ENCODE measurements around the gene ENTREP1. TPM values are rescaled to one million over a fixed set of nuclear protein-coding genes. Genes with fewer than 3 reads are reported as not detected.

ENTREP1 gene
- total and polyA plus RNA-seq, 2 donors (not counting 1 experiment from before 2014, with no cell fraction given): not detected

DNA sequence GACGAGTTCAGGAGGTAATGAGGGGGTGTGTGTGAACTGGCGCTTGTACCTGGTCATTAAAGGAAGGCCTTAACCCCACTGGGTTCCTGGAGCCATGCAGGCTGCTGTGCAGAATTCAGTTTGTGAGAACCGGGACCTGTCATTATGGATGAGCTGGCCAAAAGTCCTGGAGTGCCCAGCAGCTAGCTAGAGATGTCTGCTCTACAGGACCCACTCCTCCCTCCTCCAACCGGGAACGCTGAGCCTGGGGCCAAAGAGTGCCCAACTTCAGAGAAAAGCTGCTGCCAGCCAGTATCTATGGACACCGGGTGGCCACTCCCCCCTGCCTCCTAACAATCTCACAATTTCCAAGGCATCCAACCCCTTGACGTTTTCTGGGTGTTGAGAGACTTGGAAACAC is 1.2 kb downstream of the ENTREP1 start:
- H3K79me2 ChIP-seq (ENCODE audit: control insufficient read depth, insufficient read depth, low read length): no peaks in the 10 kb centered on the region
- peaks cover 0 to 6% (median 0%) of the 10 kb centered on the region in 3 donors for H3K9me3 ChIP-seq (ENCODE audit: control extremely low read depth in 1 of 3, control insufficient read depth in 2 of 3, insufficient read depth in 1 of 3, low read length in 2 of 3)
- intact Hi-C loops (cut with micrococcal nuclease): no loop called here
- ChIA-PET POLR2A (interaction anchor here (0.7 kb wide), 1 partner anchor 12 kb away, joined by 3 read pairs; no protein-coding TSS in a partner anchor), CTCF (no interaction called here)
- no peak overlapping the region for H3K4me3 ChIP-seq (ENCODE audit: control extremely low read depth in 1 of 5, extremely low read depth in 1 of 5, insufficient read depth in 1 of 5, low read depth in 2 of 5, low read length in 4 of 5)
- Mint-ChIP-seq H3K27me3 (peaks cover 36% of the 10 kb centered on the region), H3K4me1 (peaks cover 6% of the 10 kb centered on the region), H3K27ac (no peak overlapping the region), H3K4me3 (peak overlapping the region; percentile 13), H3K9me3 (ENCODE audit: insufficient read depth) (no peaks in the 10 kb centered on the region)
- TF ChIP-seq EZH2 (IDR thresholded peaks at IDR 0.05; ENCODE audit: borderline replicate concordance, insufficient read depth, low read depth, low read length, poor library complexity, severe bottlenecking): no peak
- TF ChIP-seq, protein P1, sequence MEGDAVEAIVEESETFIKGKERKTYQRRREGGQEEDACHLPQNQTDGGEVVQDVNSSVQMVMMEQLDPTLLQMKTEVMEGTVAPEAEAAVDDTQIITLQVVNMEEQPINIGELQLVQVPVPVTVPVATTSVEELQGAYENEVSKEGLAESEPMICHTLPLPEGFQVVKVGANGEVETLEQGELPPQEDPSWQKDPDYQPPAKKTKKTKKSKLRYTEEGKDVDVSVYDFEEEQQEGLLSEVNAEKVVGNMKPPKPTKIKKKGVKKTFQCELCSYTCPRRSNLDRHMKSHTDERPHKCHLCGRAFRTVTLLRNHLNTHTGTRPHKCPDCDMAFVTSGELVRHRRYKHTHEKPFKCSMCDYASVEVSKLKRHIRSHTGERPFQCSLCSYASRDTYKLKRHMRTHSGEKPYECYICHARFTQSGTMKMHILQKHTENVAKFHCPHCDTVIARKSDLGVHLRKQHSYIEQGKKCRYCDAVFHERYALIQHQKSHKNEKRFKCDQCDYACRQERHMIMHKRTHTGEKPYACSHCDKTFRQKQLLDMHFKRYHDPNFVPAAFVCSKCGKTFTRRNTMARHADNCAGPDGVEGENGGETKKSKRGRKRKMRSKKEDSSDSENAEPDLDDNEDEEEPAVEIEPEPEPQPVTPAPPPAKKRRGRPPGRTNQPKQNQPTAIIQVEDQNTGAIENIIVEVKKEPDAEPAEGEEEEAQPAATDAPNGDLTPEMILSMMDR (IDR thresholded peaks at IDR 0.05): no peak
- no peak overlapping the region for H3K4me2 ChIP-seq (replicated peaks; ENCODE audit: low read depth, low read length, poor library complexity, severe bottlenecking)
- H4K20me1 ChIP-seq (ENCODE audit: control insufficient read depth, insufficient read depth, low read length, poor library complexity, severe bottlenecking): no peaks in the 10 kb centered on the region
- H3K4me1 ChIP-seq (ENCODE audit: control insufficient read depth in 2 of 2, insufficient read depth in 2 of 2, low read length in 2 of 2): peaks cover 0 to 4% of the 10 kb centered on the region in 2 donors
- H3K27ac ChIP-seq (ENCODE audit: low read length in 2 of 2): no peak overlapping the region
- H3K36me3 ChIP-seq (replicated peaks in 1 of 2; ENCODE audit: control extremely low read depth in 1 of 2, control insufficient read depth in 1 of 2, extremely low read depth in 1 of 2, insufficient read depth in 2 of 2, low read length in 1 of 2): no peaks in the 10 kb centered on the region
- H3K9ac ChIP-seq (ENCODE audit: low read length): no peak overlapping the region
- H2AFZ ChIP-seq (ENCODE audit: insufficient read depth, low read depth, low read length, poor library complexity, severe bottlenecking): no peak overlapping the region
- 81% methylated on average over 5 of the region's 7 CpGs for WGBS (ENCODE audit: insufficient coverage)
- ATAC-seq (ENCODE audit: low read depth) (no peak), DNase-seq (no peak)
- H3K27me3 ChIP-seq (replicated peaks in 1 of 4; ENCODE audit: control extremely low read depth in 1 of 4, control insufficient read depth in 3 of 4, insufficient read depth in 4 of 4, low read length in 3 of 4): peaks cover 0 to 11% (median 4%) of the 10 kb centered on the region in 4 experiments

DNA sequence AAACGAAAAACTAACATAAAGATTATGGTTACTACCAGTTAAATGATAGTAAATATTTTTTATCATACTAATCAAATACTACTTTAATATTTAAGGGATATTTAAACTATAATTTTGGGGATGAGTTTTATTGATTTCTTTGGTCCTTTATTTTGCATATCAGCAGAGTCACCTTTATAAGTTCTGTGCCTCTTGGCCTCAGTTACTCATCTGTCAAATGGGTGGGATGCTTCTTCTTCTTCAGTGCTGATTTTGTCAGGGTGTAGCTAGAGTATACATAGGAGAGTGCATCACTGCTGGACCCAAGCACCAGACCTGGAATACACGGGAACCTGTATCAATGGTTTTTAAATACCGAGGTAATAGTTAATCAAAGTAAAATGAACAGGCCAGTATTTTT is 5.6 kb downstream of the ENTREP1 start:
- TF ChIP-seq, protein P1 (IDR thresholded peaks at IDR 0.05): no peak
- no peak for TF ChIP-seq EZH2 (IDR thresholded peaks at IDR 0.05; ENCODE audit: borderline replicate concordance, insufficient read depth, low read depth, low read length, poor library complexity, severe bottlenecking)
- ChIA-PET POLR2A (no interaction called here), CTCF (interaction anchor here (0.8 kb wide), 1 partner anchor 10 kb away, joined by 3 read pairs; no protein-coding TSS in a partner anchor)
- no CpG with 5 or more reads among the region's 3 CpGs for WGBS (ENCODE audit: insufficient coverage)
- ATAC-seq (ENCODE audit: low read depth): no peak
- Mint-ChIP-seq H3K27ac (no peak overlapping the region), H3K27me3 (peaks cover 27% of the 10 kb centered on the region), H3K4me1 (peaks cover 5% of the 10 kb centered on the region), H3K9me3 (ENCODE audit: insufficient read depth) (no peaks in the 10 kb centered on the region), H3K4me3 (no peak overlapping the region)
- no peaks in the 10 kb centered on the region for H3K9me3 ChIP-seq (ENCODE audit: control extremely low read depth in 1 of 3, control insufficient read depth in 2 of 3, insufficient read depth in 1 of 3, low read length in 2 of 3)
- peaks cover 0 to 2% of the 10 kb centered on the region in 2 donors for H3K4me1 ChIP-seq (ENCODE audit: control insufficient read depth in 2 of 2, insufficient read depth in 2 of 2, low read length in 2 of 2)
- H3K4me2 ChIP-seq (replicated peaks; ENCODE audit: low read depth, low read length, poor library complexity, severe bottlenecking): no peak overlapping the region
- H3K27ac ChIP-seq (ENCODE audit: low read length in 2 of 2): no peak overlapping the region
- no peaks in the 10 kb centered on the region for H3K36me3 ChIP-seq (replicated peaks in 1 of 2; ENCODE audit: control extremely low read depth in 1 of 2, control insufficient read depth in 1 of 2, extremely low read depth in 1 of 2, insufficient read depth in 2 of 2, low read length in 1 of 2)
- peaks cover 0 to 11% (median 3%) of the 10 kb centered on the region in 4 experiments for H3K27me3 ChIP-seq (replicated peaks in 1 of 4; ENCODE audit: control extremely low read depth in 1 of 4, control insufficient read depth in 3 of 4, insufficient read depth in 4 of 4, low read length in 3 of 4)
- H2AFZ ChIP-seq (ENCODE audit: insufficient read depth, low read depth, low read length, poor library complexity, severe bottlenecking): no peak overlapping the region
- H3K79me2 ChIP-seq (ENCODE audit: control insufficient read depth, insufficient read depth, low read length): no peaks in the 10 kb centered on the region
- intact Hi-C loops (cut with micrococcal nuclease): no loop called here
- H4K20me1 ChIP-seq (ENCODE audit: control insufficient read depth, insufficient read depth, low read length, poor library complexity, severe bottlenecking): no peaks in the 10 kb centered on the region
- no peak for DNase-seq
- H3K4me3 ChIP-seq (ENCODE audit: control extremely low read depth in 1 of 5, extremely low read depth in 1 of 5, insufficient read depth in 1 of 5, low read depth in 2 of 5, low read length in 4 of 5): no peak overlapping the region
- H3K9ac ChIP-seq (ENCODE audit: low read length): no peak overlapping the region
